Measurements from ENCODE around the gene ADSS2.

The ADSS2 gene

GRCh38 chr1:244413736-244414135, 38.0 kb downstream of the ADSS2 start:
- H3K23ac ChIP-seq (ENCODE audit: low read depth, low read length, poor library complexity) = no peak overlapping the region
- no peaks in the 10 kb centered on the region for H3K79me1 ChIP-seq (ENCODE audit: low read depth, low read length)
- no peak overlapping the region for H3K27ac ChIP-seq (replicated peaks; ENCODE audit: low read length)
- H2BK5ac ChIP-seq (ENCODE audit: low read length) = no peak overlapping the region
- H3K9ac ChIP-seq (ENCODE audit: low read depth, low read length, poor library complexity) = no peak overlapping the region
- no peak overlapping the region for H3K4me3 ChIP-seq (ENCODE audit: low read length in 2 of 2)
- H3K9me3 ChIP-seq (replicated peaks in 1 of 2; ENCODE audit: control insufficient read depth in 2 of 2, insufficient read depth in 1 of 2, low read depth in 1 of 2, low read length in 2 of 2) = peaks cover 0 to 2% of the 10 kb centered on the region in 2 donors
- no peak overlapping the region for H3K4me2 ChIP-seq (ENCODE audit: insufficient read depth, low read length, poor library complexity, severe bottlenecking)
- WGBS, 2 donors (ENCODE audit: extremely low coverage in 2 of 2, insufficient read length in 2 of 2, insufficient replicate concordance in 1 of 2) = no CpG with 5 or more reads among the region's 3 CpGs
- no peak overlapping the region for H2BK120ac ChIP-seq (ENCODE audit: low read depth, low read length)
- no peak overlapping the region for H2AFZ ChIP-seq (ENCODE audit: low read length)
- no peak overlapping the region for H2AK5ac ChIP-seq (ENCODE audit: low read depth, low read length)
- H3K14ac ChIP-seq (ENCODE audit: low read length) = no peak overlapping the region
- peaks cover 0 to 3% of the 10 kb centered on the region in 2 donors for H3K4me1 ChIP-seq (ENCODE audit: control insufficient read depth in 2 of 2, insufficient read depth in 1 of 2, low read depth in 1 of 2, low read length in 2 of 2)
- H3K27me3 ChIP-seq (ENCODE audit: control insufficient read depth in 3 of 3, insufficient read depth in 3 of 3, low read depth in 1 of 3, low read length in 3 of 3) = no peaks in the 10 kb centered on the region
- peaks cover 33 to 97% of the 10 kb centered on the region in 2 donors for H3K36me3 ChIP-seq (replicated peaks in 1 of 2; ENCODE audit: control insufficient read depth in 2 of 2, insufficient read depth in 2 of 2, low read length in 2 of 2)
- H3K18ac ChIP-seq (ENCODE audit: low read length) = no peak overlapping the region
- H2BK12ac ChIP-seq (ENCODE audit: low read length) = no peak overlapping the region
- no peak for DNase-seq (ENCODE audit: low spot score)
- H4K8ac ChIP-seq (ENCODE audit: low read depth, low read length) = no peak overlapping the region
- H4K91ac ChIP-seq (ENCODE audit: low read depth, low read length, poor library complexity) = no peak overlapping the region
- H3K4ac ChIP-seq (ENCODE audit: low read length) = no peak overlapping the region
- H2BK15ac ChIP-seq (ENCODE audit: low read length) = no peak overlapping the region

- H3K4me3 ChIP-seq (ENCODE audit: low read length in 2 of 2) = no peak overlapping the region
- H2AK5ac ChIP-seq (ENCODE audit: low read depth, low read length) = no peak overlapping the region
- no peak overlapping the region for H2BK120ac ChIP-seq (ENCODE audit: low read depth, low read length)
- no peak overlapping the region for H3K27ac ChIP-seq (replicated peaks; ENCODE audit: low read length)
- no peaks in the 10 kb centered on the region for H3K79me1 ChIP-seq (ENCODE audit: low read depth, low read length)
- no peak overlapping the region for H3K23ac ChIP-seq (ENCODE audit: low read depth, low read length, poor library complexity)
- no peak overlapping the region for H2AFZ ChIP-seq (ENCODE audit: low read length)
- H3K4me1 ChIP-seq (ENCODE audit: control insufficient read depth in 2 of 2, insufficient read depth in 1 of 2, low read depth in 1 of 2, low read length in 2 of 2) = peaks cover 0 to 3% of the 10 kb centered on the region in 2 donors
- H3K18ac ChIP-seq (ENCODE audit: low read length) = no peak overlapping the region
- no peak overlapping the region for H3K4me2 ChIP-seq (ENCODE audit: insufficient read depth, low read length, poor library complexity, severe bottlenecking)
- H3K4ac ChIP-seq (ENCODE audit: low read length) = no peak overlapping the region
- H3K9ac ChIP-seq (ENCODE audit: low read depth, low read length, poor library complexity) = no peak overlapping the region
- no CpG with 5 or more reads among the region's 5 CpGs for WGBS, 2 donors (ENCODE audit: extremely low coverage in 2 of 2, insufficient read length in 2 of 2, insufficient replicate concordance in 1 of 2)
- H4K91ac ChIP-seq (ENCODE audit: low read depth, low read length, poor library complexity) = no peak overlapping the region
- no peak for DNase-seq (ENCODE audit: low spot score)
- no peaks in the 10 kb centered on the region for H3K27me3 ChIP-seq (ENCODE audit: control insufficient read depth in 3 of 3, insufficient read depth in 3 of 3, low read depth in 1 of 3, low read length in 3 of 3)
- peaks cover 0 to 2% of the 10 kb centered on the region in 2 donors for H3K9me3 ChIP-seq (replicated peaks in 1 of 2; ENCODE audit: control insufficient read depth in 2 of 2, insufficient read depth in 1 of 2, low read depth in 1 of 2, low read length in 2 of 2)
- H2BK15ac ChIP-seq (ENCODE audit: low read length) = no peak overlapping the region
- no peak overlapping the region for H2BK12ac ChIP-seq (ENCODE audit: low read length)
- peaks cover 29 to 95% of the 10 kb centered on the region in 2 donors for H3K36me3 ChIP-seq (replicated peaks in 1 of 2; ENCODE audit: control insufficient read depth in 2 of 2, insufficient read depth in 2 of 2, low read length in 2 of 2)
- H4K8ac ChIP-seq (ENCODE audit: low read depth, low read length) = no peak overlapping the region
- no peak overlapping the region for H2BK5ac ChIP-seq (ENCODE audit: low read length)
- no peak overlapping the region for H3K14ac ChIP-seq (ENCODE audit: low read length)
Measured at GRCh38 chr1:244412176-244412575, 39.5 kb downstream of the ADSS2 start.

GRCh38 chr1:244409701-244410100, 42.0 kb downstream of the ADSS2 start:
- Histone ChIP-seq H3K9ac (ENCODE audit: low read depth, low read length, poor library complexity) (no peak overlapping the region), H4K91ac (ENCODE audit: low read depth, low read length, poor library complexity) (no peak overlapping the region), H2AFZ (ENCODE audit: low read length) (no peak overlapping the region), H3K18ac (ENCODE audit: low read length) (no peak overlapping the region), H3K4me1 (ENCODE audit: control insufficient read depth in 2 of 2, insufficient read depth in 1 of 2, low read depth in 1 of 2, low read length in 2 of 2) (peaks cover 0 to 2% of the 10 kb centered on the region in 2 donors), H3K9me3 (replicated peaks in 1 of 2; ENCODE audit: control insufficient read depth in 2 of 2, insufficient read depth in 1 of 2, low read depth in 1 of 2, low read length in 2 of 2) (peaks cover 0 to 2% of the 10 kb centered on the region in 2 donors), H3K27me3 (ENCODE audit: control insufficient read depth in 3 of 3, insufficient read depth in 3 of 3, low read depth in 1 of 3, low read length in 3 of 3) (no peaks in the 10 kb centered on the region), H3K23ac (ENCODE audit: low read depth, low read length, poor library complexity) (no peak overlapping the region), H3K14ac (ENCODE audit: low read length) (no peak overlapping the region), H3K4me2 (ENCODE audit: insufficient read depth, low read length, poor library complexity, severe bottlenecking) (no peak overlapping the region), H2BK120ac (ENCODE audit: low read depth, low read length) (no peak overlapping the region), H2AK5ac (ENCODE audit: low read depth, low read length) (no peak overlapping the region), H3K79me1 (ENCODE audit: low read depth, low read length) (no peaks in the 10 kb centered on the region), H2BK5ac (ENCODE audit: low read length) (no peak overlapping the region), H4K8ac (ENCODE audit: low read depth, low read length) (no peak overlapping the region), H3K4ac (ENCODE audit: low read length) (no peak overlapping the region), H2BK15ac (ENCODE audit: low read length) (no peak overlapping the region), H3K27ac (replicated peaks; ENCODE audit: low read length) (no peak overlapping the region), H2BK12ac (ENCODE audit: low read length) (no peak overlapping the region), H3K36me3 (replicated peaks in 1 of 2; ENCODE audit: control insufficient read depth in 2 of 2, insufficient read depth in 2 of 2, low read length in 2 of 2) (peaks cover 17 to 85% of the 10 kb centered on the region in 2 donors), H3K4me3 (ENCODE audit: low read length in 2 of 2) (no peak overlapping the region)
- DNase-seq (ENCODE audit: low spot score) = no peak
- WGBS, 2 donors (ENCODE audit: extremely low coverage in 2 of 2, insufficient read length in 2 of 2, insufficient replicate concordance in 1 of 2) = no CpG with 5 or more reads among the region's 2 CpGs

DNA sequence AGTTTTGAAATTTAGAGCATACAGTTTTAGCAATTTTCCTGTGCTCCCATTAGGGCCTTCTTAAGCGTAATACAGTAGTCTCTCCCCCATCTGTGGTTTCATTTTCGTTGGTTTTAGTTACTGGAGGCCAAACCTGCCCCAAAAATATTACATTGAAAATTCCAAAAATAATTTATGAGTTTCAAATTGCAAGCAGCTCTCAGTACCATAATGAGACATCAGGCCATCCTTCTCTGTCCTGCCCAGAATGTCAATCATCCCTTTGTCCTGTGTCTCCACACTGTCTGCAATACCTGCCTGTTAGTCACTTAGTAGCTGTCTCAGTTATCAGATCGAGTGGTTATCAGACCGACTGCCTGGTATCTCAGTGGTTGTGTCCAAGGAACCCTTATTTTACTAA, 45.4 kb downstream of the ADSS2 start:
- H3K27ac ChIP-seq (replicated peaks; ENCODE audit: low read length) = no peak overlapping the region
- no CpG with 5 or more reads among the region's 4 CpGs for WGBS, 2 donors (ENCODE audit: extremely low coverage in 2 of 2, insufficient read length in 2 of 2, insufficient replicate concordance in 1 of 2)
- H3K36me3 ChIP-seq (replicated peaks in 1 of 2; ENCODE audit: control insufficient read depth in 2 of 2, insufficient read depth in 2 of 2, low read length in 2 of 2) = peaks cover 6 to 81% of the 10 kb centered on the region in 2 donors

More for the DNA sequence above, 45.4 kb downstream of the ADSS2 start:
- no peak overlapping the region for H3K4me3 ChIP-seq (ENCODE audit: low read length in 2 of 2)
- no peaks in the 10 kb centered on the region for H3K4me1 ChIP-seq (ENCODE audit: control insufficient read depth in 2 of 2, insufficient read depth in 1 of 2, low read depth in 1 of 2, low read length in 2 of 2)
- no peak overlapping the region for H4K8ac ChIP-seq (ENCODE audit: low read depth, low read length)
- H3K23ac ChIP-seq (ENCODE audit: low read depth, low read length, poor library complexity) = no peak overlapping the region
- no peaks in the 10 kb centered on the region for H3K79me1 ChIP-seq (ENCODE audit: low read depth, low read length)
- no peak overlapping the region for H3K4ac ChIP-seq (ENCODE audit: low read length)
- no peak overlapping the region for H3K4me2 ChIP-seq (ENCODE audit: insufficient read depth, low read length, poor library complexity, severe bottlenecking)
- no peak overlapping the region for H2AFZ ChIP-seq (ENCODE audit: low read length)
- no peak overlapping the region for H3K14ac ChIP-seq (ENCODE audit: low read length)
- DNase-seq (ENCODE audit: low spot score) = no peak
- no peak overlapping the region for H4K91ac ChIP-seq (ENCODE audit: low read depth, low read length, poor library complexity)
- no peak overlapping the region for H2BK5ac ChIP-seq (ENCODE audit: low read length)
- H2BK15ac ChIP-seq (ENCODE audit: low read length) = no peak overlapping the region
- no peak overlapping the region for H2BK120ac ChIP-seq (ENCODE audit: low read depth, low read length)
- no peak overlapping the region for H3K18ac ChIP-seq (ENCODE audit: low read length)
- H3K9ac ChIP-seq (ENCODE audit: low read depth, low read length, poor library complexity) = no peak overlapping the region
- no peak overlapping the region for H2BK12ac ChIP-seq (ENCODE audit: low read length)
- H3K9me3 ChIP-seq (replicated peaks in 1 of 2; ENCODE audit: control insufficient read depth in 2 of 2, insufficient read depth in 1 of 2, low read depth in 1 of 2, low read length in 2 of 2) = peaks cover 5 to 28% of the 10 kb centered on the region in 2 donors
- no peak overlapping the region for H2AK5ac ChIP-seq (ENCODE audit: low read depth, low read length)
- no peaks in the 10 kb centered on the region for H3K27me3 ChIP-seq (ENCODE audit: control insufficient read depth in 3 of 3, insufficient read depth in 3 of 3, low read depth in 1 of 3, low read length in 3 of 3)

Measured in neuronal stem cell (in vitro differentiated cells).